H1 (cell line): ENCODE data around the gene RIPOR2. TPM values are rescaled to one million over a fixed set of nuclear protein-coding genes. Genes with fewer than 3 reads are reported as not detected.

Experiments
- CTCF ChIA-PET: fragments of 300-600 bp; sonication (Branson Sonifier 250); formaldehyde crosslinking; loops from one replicate; lab custom pipeline; 2021; ENCODE audit not compliant: partially characterized antibody; lab: Charles Lee
- POLR2A ChIA-PET: fragments of 300-600 bp; sonication (Branson Sonifier 250); formaldehyde crosslinking; loops from one replicate; lab custom pipeline; 2021; ENCODE audit warnings: inconsistent platforms; ENCODE audit not compliant: partially characterized antibody; lab: Charles Lee
- DNase-seq, 2 experiments: peaks; one replicate each; pipeline versions ENCODE4 v3.0.0 to v3.0.0-alpha.2; 2010 to 2022; ENCODE audit warnings: low spot score in 2 of 2, low read depth in 1 of 2, mixed read lengths in 1 of 2
- FAIRE-seq: peaks from 2 replicates; lab custom pipeline; 2011; peaks lifted over from hg19 to GRCh38; lab: Jason Lieb, UNC
- H2AFZ ChIP-seq: 2 replicates; pipeline ENCODE4 v1.8.1; 2012; ENCODE audit warnings: low read length, inconsistent platforms
- H2AK5ac ChIP-seq: 2 replicates; pipeline ENCODE4 v1.6.1; 2013; ENCODE audit warnings: low read depth, low read length
- H2BK120ac ChIP-seq: replicated peaks from 2 replicates; pipeline ENCODE3; 2013; ENCODE audit warnings: low read depth, low read length, inconsistent platforms
- H2BK12ac ChIP-seq: 2 replicates; pipeline ENCODE4 v1.6.1; 2013; ENCODE audit warnings: low read depth, low read length
- H2BK15ac ChIP-seq: 2 replicates; pipeline ENCODE4 v1.6.1; 2013; ENCODE audit warnings: low read length
- H2BK20ac ChIP-seq: 2 replicates; pipeline ENCODE4 v1.6.1; 2013; ENCODE audit warnings: low read length
- H2BK5ac ChIP-seq: 2 replicates; pipeline ENCODE4 v1.6.1; 2013; ENCODE audit warnings: low read depth, low read length
- H3K14ac ChIP-seq: 2 replicates; pipeline ENCODE4 v1.6.1; 2013; ENCODE audit warnings: inconsistent platforms; ENCODE audit not compliant: insufficient read length
- H3K18ac ChIP-seq: 2 replicates; pipeline ENCODE4 v1.6.1; 2013; ENCODE audit warnings: low read length; ENCODE audit errors: extremely low read depth
- H3K23ac ChIP-seq: 2 replicates; pipeline ENCODE4 v1.6.1; 2013; ENCODE audit warnings: inconsistent platforms; ENCODE audit not compliant: insufficient read length
- H3K23me2 ChIP-seq: 2 replicates; pipeline ENCODE4 v1.6.1; 2013; ENCODE audit warnings: low read depth, low read length
- H3K27ac ChIP-seq: 2 replicates; pipeline ENCODE4 v1.6.1; 2011; ENCODE audit warnings: low read depth, low read length, inconsistent platforms
- H3K27me3 ChIP-seq, 4 experiments: replicated peaks in 1 of 4; 1 replicate in 1 of 4; 2 replicates in 3 of 4; pipeline versions ENCODE4 v1.6.1 to v1.8.1; 2011 to 2013; ENCODE audit warnings: low read length in 3 of 4, mild to moderate bottlenecking in 3 of 4, inconsistent platforms in 2 of 4, mixed read lengths in 2 of 4, moderate library complexity in 1 of 4; ENCODE audit not compliant: control insufficient read depth in 3 of 4, insufficient read depth in 3 of 4; ENCODE audit errors: extremely low read depth in 1 of 4
- H3K36me3 ChIP-seq, 4 experiments: 2 replicates each; pipeline versions ENCODE4 v1.6.1 to v1.8.1; 2011 to 2013; ENCODE audit warnings: mild to moderate bottlenecking in 4 of 4, low read length in 3 of 4, moderate library complexity in 2 of 4, control low read depth in 1 of 4, inconsistent platforms in 1 of 4; ENCODE audit not compliant: insufficient read depth in 4 of 4, control insufficient read depth in 2 of 4
- H3K4ac ChIP-seq: replicated peaks from 2 replicates; pipeline ENCODE3; 2013; ENCODE audit warnings: low read length, low read depth, mixed read lengths, inconsistent platforms; ENCODE audit not compliant: insufficient read length
- H3K4me1 ChIP-seq, 4 experiments: replicated peaks in 1 of 4; 1 replicate in 1 of 4; 2 replicates in 3 of 4; pipeline versions ENCODE4 v1.6.1 to v1.8.1; 2011 to 2013; ENCODE audit warnings: low read length in 3 of 4, inconsistent platforms in 2 of 4, mixed read lengths in 1 of 4; ENCODE audit not compliant: insufficient read depth in 4 of 4, control insufficient read depth in 3 of 4
- H3K4me2 ChIP-seq, 2 experiments: 2 replicates each; pipeline versions ENCODE4 v1.6.1 to v1.8.1; 2011 to 2013; ENCODE audit warnings: low read depth in 2 of 2, low read length in 2 of 2, control low read depth in 1 of 2, inconsistent platforms in 1 of 2, mild to moderate bottlenecking in 1 of 2; ENCODE audit not compliant: insufficient read depth in 1 of 2
- H3K4me3 ChIP-seq, 4 experiments: fragments of 200-600, 300-600 bp in 1 of 4; sonication (generic), shearing (Covaris generic), sonication (Bioruptor Twin) in 1 of 4; 2 replicates each; pipeline versions ENCODE4 v1.5.1 to v1.8.1; 2011 to 2016; ENCODE audit warnings: low read length in 4 of 4, low read depth in 3 of 4, control low read depth in 2 of 4, inconsistent platforms in 2 of 4, mild to moderate bottlenecking in 2 of 4, mixed read lengths in 1 of 4, moderate library complexity in 1 of 4; ENCODE audit not compliant: insufficient read depth in 2 of 4; ENCODE audit errors: extremely low read depth in 1 of 4
- H3K56ac ChIP-seq: replicated peaks from 2 replicates; pipeline ENCODE3; 2013; ENCODE audit warnings: low read depth, mild to moderate bottlenecking, mixed read lengths, low read length, inconsistent platforms; ENCODE audit not compliant: insufficient read length
- H3K79me1 ChIP-seq: 2 replicates; pipeline ENCODE4 v1.6.1; 2013; ENCODE audit warnings: low read depth, low read length, control low read depth
- H3K79me2 ChIP-seq, 2 experiments: 2 replicates each; pipeline versions ENCODE4 v1.6.1 to v1.8.1; 2012 to 2013; ENCODE audit warnings: low read length in 2 of 2, mild to moderate bottlenecking in 2 of 2, inconsistent platforms in 1 of 2; ENCODE audit not compliant: insufficient read depth in 2 of 2, control insufficient read depth in 1 of 2
- H3K9ac ChIP-seq, 4 experiments: replicated peaks in 1 of 4; 1 replicate in 1 of 4; 2 replicates in 3 of 4; pipeline versions ENCODE4 v1.6.1 to v1.8.1; 2011 to 2013; ENCODE audit warnings: low read depth in 3 of 4, low read length in 3 of 4, control low read depth in 2 of 4, mild to moderate bottlenecking in 2 of 4, moderate library complexity in 2 of 4, inconsistent platforms in 1 of 4; ENCODE audit errors: extremely low read depth in 1 of 4
- H3K9me3 ChIP-seq, 2 experiments: 2 replicates each; pipeline versions ENCODE4 v1.6.1 to v1.8.1; 2012 to 2013; ENCODE audit warnings: mild to moderate bottlenecking in 2 of 2, moderate library complexity in 2 of 2, control low read depth in 1 of 2, inconsistent platforms in 1 of 2, low read depth in 1 of 2, low read length in 1 of 2, mixed read lengths in 1 of 2; ENCODE audit not compliant: insufficient read depth in 2 of 2
- H4K20me1 ChIP-seq, 2 experiments: replicated peaks in 1 of 2; 2 replicates each; pipeline versions ENCODE3 to v1.8.1; 2011 to 2013; ENCODE audit warnings: inconsistent platforms in 2 of 2, low read length in 2 of 2, mild to moderate bottlenecking in 1 of 2; ENCODE audit not compliant: insufficient read depth in 2 of 2, control insufficient read depth in 1 of 2
- H4K5ac ChIP-seq: 2 replicates; pipeline ENCODE4 v1.6.1; 2013; ENCODE audit warnings: low read length, low read depth, mixed read lengths, inconsistent platforms; ENCODE audit not compliant: insufficient read length
- H4K8ac ChIP-seq: 2 replicates; pipeline ENCODE4 v1.8.0; 2013; ENCODE audit warnings: mild to moderate bottlenecking, moderate library complexity, low read length, inconsistent platforms; ENCODE audit not compliant: insufficient read depth; ENCODE audit errors: extremely low read depth
- H4K91ac ChIP-seq: replicated peaks from 2 replicates; pipeline ENCODE3; 2013; ENCODE audit warnings: low read length, mixed read lengths, inconsistent platforms; ENCODE audit not compliant: insufficient read length
- CBX8 ChIP-seq: fragments of 300-800, 300-1000 bp; sonication (generic); IDR thresholded peaks from 2 replicates; pipeline ENCODE4 v1.7.1; 2016; ENCODE audit warnings: low read depth, low read length, borderline replicate concordance
- CEBPB ChIP-seq: IDR thresholded peaks from 2 replicates; pipeline ENCODE4 v1.6.1; 2012; ENCODE audit warnings: low read depth, low read length
- EZH2 ChIP-seq: fragments of 200-600 bp; sonication (generic); IDR thresholded peaks from 2 replicates; pipeline ENCODE4 v1.7.1; 2012; ENCODE audit warnings: low read depth, mild to moderate bottlenecking, moderate library complexity, low read length, inconsistent platforms; ENCODE audit not compliant: severe bottlenecking
- HDAC2 ChIP-seq, 2 experiments: fragments of 300-600 bp in 1 of 2; sonication (generic) in 1 of 2; IDR thresholded peaks; 2 replicates each; pipeline ENCODE4 v1.6.1; 2011 to 2012; ENCODE audit warnings: low read depth in 2 of 2, low read length in 2 of 2, mild to moderate bottlenecking in 2 of 2, moderate library complexity in 2 of 2, borderline replicate concordance in 1 of 2, inconsistent platforms in 1 of 2
- KDM4A ChIP-seq: IDR thresholded peaks from one replicate; pipeline ENCODE4 v1.7.1; 2012; ENCODE audit warnings: low read depth, mild to moderate bottlenecking, moderate library complexity, low read length, inconsistent platforms; ENCODE audit not compliant: severe bottlenecking
- KDM5A ChIP-seq: fragments of 200-600 bp; IDR thresholded peaks from 2 replicates; pipeline ENCODE4 v1.7.1; 2012; ENCODE audit warnings: mild to moderate bottlenecking, low read length, inconsistent platforms, mixed read lengths
- PHF8 ChIP-seq: fragments of 200-600 bp; sonication (generic); conservative IDR thresholded peaks from 2 replicates; pipeline ENCODE4 v1.7.1; 2012; ENCODE audit warnings: low read depth, mild to moderate bottlenecking, inconsistent platforms, low read length, moderate library complexity
- POLR2A ChIP-seq, 2 experiments: IDR thresholded peaks; 1 replicate in 1 of 2; 2 replicates in 1 of 2; pipeline ENCODE4 v1.6.1; 2011; ENCODE audit warnings: low read depth in 2 of 2, low read length in 2 of 2, mild to moderate bottlenecking in 2 of 2; ENCODE audit errors: control extremely low read depth in 1 of 2
- POLR2AphosphoS5 ChIP-seq: IDR thresholded peaks from 2 replicates; pipeline ENCODE4 v1.6.1; 2011; ENCODE audit warnings: low read depth, low read length
- RFX5 ChIP-seq: IDR thresholded peaks from 2 replicates; pipeline ENCODE4 v1.6.1; 2011; ENCODE audit warnings: low read depth, low read length, improper control_type of control experiment, borderline replicate concordance
- RNF2 ChIP-seq: fragments of 200-900, 300-1000 bp; sonication (generic); IDR thresholded peaks from 2 replicates; pipeline ENCODE4 v1.7.1; 2016; ENCODE audit warnings: borderline replicate concordance, low read depth, mild to moderate bottlenecking, antibody characterized with exemption, low read length; ENCODE audit not compliant: poor library complexity, severe bottlenecking; ENCODE audit errors: missing control alignments
- WGBS, 2 experiments: shearing (Covaris generic) in 1 of 2; methylation state at CpG; one replicate each; pipeline versions ENCODE4 v1.1.6 to v1.1.7; 2013 to 2015; ENCODE audit warnings: low lambda C conversion rate in 2 of 2, mixed read lengths in 2 of 2, inconsistent platforms in 1 of 2, low coverage in 1 of 2, missing lambda C conversion rate in 1 of 2; ENCODE audit not compliant: insufficient replicate concordance in 2 of 2, insufficient coverage in 1 of 2, insufficient read length in 1 of 2; ENCODE audit errors: extremely low coverage in 1 of 2, missing lambda C conversion rate in 1 of 2; 5-methylcytosine and 5-hydroxymethylcytosine counted together
- polyA plus RNA-seq, 7 experiments: library from polyadenylated mRNA; depleted of rRNA in 3 of 7; stranded (reverse) in 5 of 7; unstranded in 2 of 7; fragments of >200 nt in 5 of 7; fragments of 200-250 nt in 2 of 7; gene quantifications; 1 replicate in 5 of 7; 2 replicates in 1 of 7; 4 replicates in 1 of 7; pipeline versions ENCODE4 v1.2.1 to v1.2.3, GENCODE V29; 2011 to 2013; ENCODE audit warnings: missing spikeins in 2 of 7, mixed read lengths in 2 of 7
- total RNA-seq: library from RNA; stranded (reverse); fragmentation: NEBNext Ultra II Directional; extraction: Animal tissue kit (Norgen Biotek cat#: 25700); gene quantifications from 2 replicates; pipeline ENCODE4 v1.2.1, GENCODE V29; 2021
- TF ChIP-seq, protein P1 (sequence below): IDR thresholded peaks from 2 replicates; pipeline ENCODE4 v1.6.1; 2011; ENCODE audit warnings: low read length, improper control_type of control experiment

RIPOR2 gene
- total and polyA plus RNA-seq, 2 of the 8 experiments (the other 6 are each of a cell fraction or from before 2014, with no cell fraction given) = 16.7 to 45.6 TPM

- Histone ChIP-seq H3K4me1 (peaks cover 0 to 26% (median 14%) of the 10 kb centered on the region in 4 experiments; a peak in 6 of 7 replicates), H4K20me1 (no peaks in the 10 kb centered on the region), H3K4ac (peak overlapping the region; percentile 6), H3K14ac (no peak overlapping the region), H2BK120ac (peak overlapping the region; percentile 9), H3K79me2 (no peaks in the 10 kb centered on the region), H3K4me3 (no peak overlapping the region), H3K9me3 (no peaks in the 10 kb centered on the region), H3K27ac (no peak overlapping the region), H2BK12ac (no peak overlapping the region; the same call in none of the 2 replicates), H3K23me2 (peaks cover 2% of the 10 kb centered on the region; the same call in 1 of the 2 replicates), H3K9ac (no peak overlapping the region), H3K18ac (0 out of 2 replicates have a peak overlapping the region, but pooled peaks have one; percentile 9), H3K4me2 (peak overlapping the region in 1 of 2 experiments; percentile 32; a peak in 1 of 4 replicates), H2BK5ac (no peak overlapping the region; the same call in 1 of the 2 replicates), H4K8ac (no peak overlapping the region), H3K23ac (no peak overlapping the region), H2BK15ac (no peak overlapping the region), H2BK20ac (no peak overlapping the region), H2AK5ac (no peak overlapping the region), H4K91ac (peak overlapping the region; percentile 15), H3K36me3 (peaks cover 0 to 2% (median under 1%) of the 10 kb centered on the region in 4 experiments; a peak in 3 of 8 replicates), H3K27me3 (no peaks in the 10 kb centered on the region), H4K5ac (no peak overlapping the region), H2AFZ (no peak overlapping the region), H3K56ac (no peak overlapping the region), H3K79me1 (no peaks in the 10 kb centered on the region)
- no peak for DNase-seq
- ChIA-PET POLR2A (interaction anchor here (1.0 to 2.7 kb wide), 4 partner anchors 9 to 102 kb away, joined by 4 to 9 read pairs (median 4); no protein-coding TSS in a partner anchor), CTCF (interaction anchor here (0.8 to 4.2 kb wide), 10 partner anchors 9 to 147 kb away, joined by 3 to 24 read pairs (median 4); no protein-coding TSS in a partner anchor)
- no peak for FAIRE-seq
- WGBS, 2 experiments = 83% methylated on average over 3 of the region's 3 CpGs; no CpG with 5 or more reads in 1 of the 2 experiments
- TF ChIP-seq HDAC2 (IDR thresholded peaks at IDR 0.05; ENCODE audit: borderline replicate concordance in 1 of 2, low read depth in 2 of 2, low read length in 2 of 2) (no peak), CEBPB (no peak), RNF2 (no peak), KDM5A (no peak), KDM4A (no peak), RFX5 (no peak), CBX8 (no peak), POLR2A (IDR thresholded peaks at IDR 0.05; ENCODE audit: control extremely low read depth in 1 of 2, low read depth in 2 of 2, low read length in 2 of 2) (no peak), PHF8 (no peak), POLR2AphosphoS5 (no peak), EZH2 (no peak)
- TF ChIP-seq, protein P1, sequence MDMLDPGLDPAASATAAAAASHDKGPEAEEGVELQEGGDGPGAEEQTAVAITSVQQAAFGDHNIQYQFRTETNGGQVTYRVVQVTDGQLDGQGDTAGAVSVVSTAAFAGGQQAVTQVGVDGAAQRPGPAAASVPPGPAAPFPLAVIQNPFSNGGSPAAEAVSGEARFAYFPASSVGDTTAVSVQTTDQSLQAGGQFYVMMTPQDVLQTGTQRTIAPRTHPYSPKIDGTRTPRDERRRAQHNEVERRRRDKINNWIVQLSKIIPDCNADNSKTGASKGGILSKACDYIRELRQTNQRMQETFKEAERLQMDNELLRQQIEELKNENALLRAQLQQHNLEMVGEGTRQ = no peak
Measured at GRCh38 chr6:24879351-24879750, 56.4 kb downstream of the RIPOR2 start.
